Measurements from ENCODE around the gene ZNF346. TPM values are rescaled to one million over a fixed set of nuclear protein-coding genes. Genes with fewer than 3 reads are reported as not detected.

Gene ZNF346
- total and polyA plus RNA-seq, 10 of the 15 experiments (the other 5 are each of a cell fraction or from before 2014, with no cell fraction given) = 6.5 to 30.2 (median 24.0) TPM

DNA sequence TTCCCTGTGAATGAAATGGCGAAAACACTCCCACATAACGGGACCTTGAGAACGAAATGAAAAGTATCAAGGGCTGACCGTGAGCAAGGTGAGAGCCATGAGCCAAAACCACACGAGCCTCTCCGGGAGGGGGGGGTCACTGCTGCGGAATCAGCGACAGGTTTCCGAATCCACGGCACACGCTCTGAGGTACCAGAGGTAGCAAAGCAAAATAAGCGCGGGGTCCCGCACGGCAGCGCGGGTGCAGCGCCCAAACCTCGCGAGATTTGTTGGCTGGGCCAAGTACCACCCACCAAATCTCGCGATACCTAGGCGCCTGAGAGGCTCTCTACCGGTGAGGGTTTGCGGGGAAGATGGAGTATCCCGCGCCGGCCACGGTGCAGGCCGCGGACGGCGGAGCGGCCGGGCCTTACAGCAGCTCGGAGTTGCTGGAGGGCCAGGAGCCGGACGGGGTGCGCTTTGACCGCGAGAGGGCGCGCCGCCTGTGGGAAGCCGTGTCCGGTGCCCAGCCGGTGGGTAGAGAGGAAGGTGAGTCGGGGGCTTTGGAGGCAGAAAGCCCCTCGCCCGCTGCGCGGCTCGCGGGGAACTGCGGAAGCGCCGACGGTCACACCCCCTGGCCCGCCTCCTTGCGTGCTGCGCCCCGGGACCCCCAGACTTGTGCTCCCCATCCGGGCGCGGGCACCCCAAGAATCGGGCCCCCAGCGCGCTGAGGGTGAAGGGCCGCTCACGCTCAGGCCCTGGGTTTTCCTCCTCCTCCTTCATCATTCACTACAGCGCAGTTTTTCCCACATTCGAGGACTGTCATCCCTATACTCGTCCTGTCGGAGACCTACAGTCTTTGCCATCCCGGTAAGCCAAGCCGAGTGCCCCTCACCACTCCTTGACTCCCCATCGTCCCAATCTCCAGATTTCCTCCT, at the start of gene ZNF346 (continued):
- TF ChIP-seq, protein P1, sequence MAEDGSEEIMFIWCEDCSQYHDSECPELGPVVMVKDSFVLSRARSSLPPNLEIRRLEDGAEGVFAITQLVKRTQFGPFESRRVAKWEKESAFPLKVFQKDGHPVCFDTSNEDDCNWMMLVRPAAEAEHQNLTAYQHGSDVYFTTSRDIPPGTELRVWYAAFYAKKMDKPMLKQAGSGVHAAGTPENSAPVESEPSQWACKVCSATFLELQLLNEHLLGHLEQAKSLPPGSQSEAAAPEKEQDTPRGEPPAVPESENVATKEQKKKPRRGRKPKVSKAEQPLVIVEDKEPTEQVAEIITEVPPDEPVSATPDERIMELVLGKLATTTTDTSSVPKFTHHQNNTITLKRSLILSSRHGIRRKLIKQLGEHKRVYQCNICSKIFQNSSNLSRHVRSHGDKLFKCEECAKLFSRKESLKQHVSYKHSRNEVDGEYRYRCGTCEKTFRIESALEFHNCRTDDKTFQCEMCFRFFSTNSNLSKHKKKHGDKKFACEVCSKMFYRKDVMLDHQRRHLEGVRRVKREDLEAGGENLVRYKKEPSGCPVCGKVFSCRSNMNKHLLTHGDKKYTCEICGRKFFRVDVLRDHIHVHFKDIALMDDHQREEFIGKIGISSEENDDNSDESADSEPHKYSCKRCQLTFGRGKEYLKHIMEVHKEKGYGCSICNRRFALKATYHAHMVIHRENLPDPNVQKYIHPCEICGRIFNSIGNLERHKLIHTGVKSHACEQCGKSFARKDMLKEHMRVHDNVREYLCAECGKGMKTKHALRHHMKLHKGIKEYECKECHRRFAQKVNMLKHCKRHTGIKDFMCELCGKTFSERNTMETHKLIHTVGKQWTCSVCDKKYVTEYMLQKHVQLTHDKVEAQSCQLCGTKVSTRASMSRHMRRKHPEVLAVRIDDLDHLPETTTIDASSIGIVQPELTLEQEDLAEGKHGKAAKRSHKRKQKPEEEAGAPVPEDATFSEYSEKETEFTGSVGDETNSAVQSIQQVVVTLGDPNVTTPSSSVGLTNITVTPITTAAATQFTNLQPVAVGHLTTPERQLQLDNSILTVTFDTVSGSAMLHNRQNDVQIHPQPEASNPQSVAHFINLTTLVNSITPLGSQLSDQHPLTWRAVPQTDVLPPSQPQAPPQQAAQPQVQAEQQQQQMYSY (CRISPR knock-in tag; IDR thresholded peaks at IDR 0.05) = no peak
- TF ChIP-seq TCF7 (IDR thresholded peaks at IDR 0.05; ENCODE audit: borderline replicate concordance) = no peak
- TF ChIP-seq, protein P2, sequence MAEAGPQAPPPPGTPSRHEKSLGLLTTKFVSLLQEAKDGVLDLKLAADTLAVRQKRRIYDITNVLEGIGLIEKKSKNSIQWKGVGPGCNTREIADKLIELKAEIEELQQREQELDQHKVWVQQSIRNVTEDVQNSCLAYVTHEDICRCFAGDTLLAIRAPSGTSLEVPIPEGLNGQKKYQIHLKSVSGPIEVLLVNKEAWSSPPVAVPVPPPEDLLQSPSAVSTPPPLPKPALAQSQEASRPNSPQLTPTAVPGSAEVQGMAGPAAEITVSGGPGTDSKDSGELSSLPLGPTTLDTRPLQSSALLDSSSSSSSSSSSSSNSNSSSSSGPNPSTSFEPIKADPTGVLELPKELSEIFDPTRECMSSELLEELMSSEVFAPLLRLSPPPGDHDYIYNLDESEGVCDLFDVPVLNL (IDR thresholded peaks at IDR 0.05; ENCODE audit: low read depth, low read length) = peak; percentile 65
- TF ChIP-seq, protein P3, sequence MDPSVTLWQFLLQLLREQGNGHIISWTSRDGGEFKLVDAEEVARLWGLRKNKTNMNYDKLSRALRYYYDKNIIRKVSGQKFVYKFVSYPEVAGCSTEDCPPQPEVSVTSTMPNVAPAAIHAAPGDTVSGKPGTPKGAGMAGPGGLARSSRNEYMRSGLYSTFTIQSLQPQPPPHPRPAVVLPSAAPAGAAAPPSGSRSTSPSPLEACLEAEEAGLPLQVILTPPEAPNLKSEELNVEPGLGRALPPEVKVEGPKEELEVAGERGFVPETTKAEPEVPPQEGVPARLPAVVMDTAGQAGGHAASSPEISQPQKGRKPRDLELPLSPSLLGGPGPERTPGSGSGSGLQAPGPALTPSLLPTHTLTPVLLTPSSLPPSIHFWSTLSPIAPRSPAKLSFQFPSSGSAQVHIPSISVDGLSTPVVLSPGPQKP (IDR thresholded peaks at IDR 0.05; ENCODE audit: low read depth, low read length) = no peak
- TF ChIP-seq ZZZ3 (IDR thresholded peaks at IDR 0.05; ENCODE audit: control insufficient read depth, insufficient read length, low read depth) = no peak
- TF ChIP-seq BCL11A (IDR thresholded peaks at IDR 0.05; ENCODE audit: low read depth, low read length) = no peak
- TF ChIP-seq, protein P4, sequence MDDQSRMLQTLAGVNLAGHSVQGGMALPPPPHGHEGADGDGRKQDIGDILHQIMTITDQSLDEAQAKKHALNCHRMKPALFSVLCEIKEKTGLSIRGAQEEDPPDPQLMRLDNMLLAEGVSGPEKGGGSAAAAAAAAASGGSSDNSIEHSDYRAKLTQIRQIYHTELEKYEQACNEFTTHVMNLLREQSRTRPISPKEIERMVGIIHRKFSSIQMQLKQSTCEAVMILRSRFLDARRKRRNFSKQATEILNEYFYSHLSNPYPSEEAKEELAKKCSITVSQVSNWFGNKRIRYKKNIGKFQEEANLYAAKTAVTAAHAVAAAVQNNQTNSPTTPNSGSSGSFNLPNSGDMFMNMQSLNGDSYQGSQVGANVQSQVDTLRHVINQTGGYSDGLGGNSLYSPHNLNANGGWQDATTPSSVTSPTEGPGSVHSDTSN (IDR thresholded peaks at IDR 0.05; ENCODE audit: insufficient replicate concordance, low read depth, low read length) = no peak
- TF ChIP-seq, protein P5, sequence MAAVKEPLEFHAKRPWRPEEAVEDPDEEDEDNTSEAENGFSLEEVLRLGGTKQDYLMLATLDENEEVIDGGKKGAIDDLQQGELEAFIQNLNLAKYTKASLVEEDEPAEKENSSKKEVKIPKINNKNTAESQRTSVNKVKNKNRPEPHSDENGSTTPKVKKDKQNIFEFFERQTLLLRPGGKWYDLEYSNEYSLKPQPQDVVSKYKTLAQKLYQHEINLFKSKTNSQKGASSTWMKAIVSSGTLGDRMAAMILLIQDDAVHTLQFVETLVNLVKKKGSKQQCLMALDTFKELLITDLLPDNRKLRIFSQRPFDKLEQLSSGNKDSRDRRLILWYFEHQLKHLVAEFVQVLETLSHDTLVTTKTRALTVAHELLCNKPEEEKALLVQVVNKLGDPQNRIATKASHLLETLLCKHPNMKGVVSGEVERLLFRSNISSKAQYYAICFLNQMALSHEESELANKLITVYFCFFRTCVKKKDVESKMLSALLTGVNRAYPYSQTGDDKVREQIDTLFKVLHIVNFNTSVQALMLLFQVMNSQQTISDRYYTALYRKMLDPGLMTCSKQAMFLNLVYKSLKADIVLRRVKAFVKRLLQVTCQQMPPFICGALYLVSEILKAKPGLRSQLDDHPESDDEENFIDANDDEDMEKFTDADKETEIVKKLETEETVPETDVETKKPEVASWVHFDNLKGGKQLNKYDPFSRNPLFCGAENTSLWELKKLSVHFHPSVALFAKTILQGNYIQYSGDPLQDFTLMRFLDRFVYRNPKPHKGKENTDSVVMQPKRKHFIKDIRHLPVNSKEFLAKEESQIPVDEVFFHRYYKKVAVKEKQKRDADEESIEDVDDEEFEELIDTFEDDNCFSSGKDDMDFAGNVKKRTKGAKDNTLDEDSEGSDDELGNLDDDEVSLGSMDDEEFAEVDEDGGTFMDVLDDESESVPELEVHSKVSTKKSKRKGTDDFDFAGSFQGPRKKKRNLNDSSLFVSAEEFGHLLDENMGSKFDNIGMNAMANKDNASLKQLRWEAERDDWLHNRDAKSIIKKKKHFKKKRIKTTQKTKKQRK (IDR thresholded peaks at IDR 0.05; ENCODE audit: low read depth, low read length) = no peak
- no peak for TF ChIP-seq STAT3 (IDR thresholded peaks at IDR 0.05; ENCODE audit: low read depth, low read length)
- no peak for TF ChIP-seq RAD21 (IDR thresholded peaks at IDR 0.05; ENCODE audit: insufficient read depth, low read depth, low read length)
- TF ChIP-seq SREBF2 (IDR thresholded peaks at IDR 0.05; ENCODE audit: low read length) = no peak
- TF ChIP-seq, protein P6, sequence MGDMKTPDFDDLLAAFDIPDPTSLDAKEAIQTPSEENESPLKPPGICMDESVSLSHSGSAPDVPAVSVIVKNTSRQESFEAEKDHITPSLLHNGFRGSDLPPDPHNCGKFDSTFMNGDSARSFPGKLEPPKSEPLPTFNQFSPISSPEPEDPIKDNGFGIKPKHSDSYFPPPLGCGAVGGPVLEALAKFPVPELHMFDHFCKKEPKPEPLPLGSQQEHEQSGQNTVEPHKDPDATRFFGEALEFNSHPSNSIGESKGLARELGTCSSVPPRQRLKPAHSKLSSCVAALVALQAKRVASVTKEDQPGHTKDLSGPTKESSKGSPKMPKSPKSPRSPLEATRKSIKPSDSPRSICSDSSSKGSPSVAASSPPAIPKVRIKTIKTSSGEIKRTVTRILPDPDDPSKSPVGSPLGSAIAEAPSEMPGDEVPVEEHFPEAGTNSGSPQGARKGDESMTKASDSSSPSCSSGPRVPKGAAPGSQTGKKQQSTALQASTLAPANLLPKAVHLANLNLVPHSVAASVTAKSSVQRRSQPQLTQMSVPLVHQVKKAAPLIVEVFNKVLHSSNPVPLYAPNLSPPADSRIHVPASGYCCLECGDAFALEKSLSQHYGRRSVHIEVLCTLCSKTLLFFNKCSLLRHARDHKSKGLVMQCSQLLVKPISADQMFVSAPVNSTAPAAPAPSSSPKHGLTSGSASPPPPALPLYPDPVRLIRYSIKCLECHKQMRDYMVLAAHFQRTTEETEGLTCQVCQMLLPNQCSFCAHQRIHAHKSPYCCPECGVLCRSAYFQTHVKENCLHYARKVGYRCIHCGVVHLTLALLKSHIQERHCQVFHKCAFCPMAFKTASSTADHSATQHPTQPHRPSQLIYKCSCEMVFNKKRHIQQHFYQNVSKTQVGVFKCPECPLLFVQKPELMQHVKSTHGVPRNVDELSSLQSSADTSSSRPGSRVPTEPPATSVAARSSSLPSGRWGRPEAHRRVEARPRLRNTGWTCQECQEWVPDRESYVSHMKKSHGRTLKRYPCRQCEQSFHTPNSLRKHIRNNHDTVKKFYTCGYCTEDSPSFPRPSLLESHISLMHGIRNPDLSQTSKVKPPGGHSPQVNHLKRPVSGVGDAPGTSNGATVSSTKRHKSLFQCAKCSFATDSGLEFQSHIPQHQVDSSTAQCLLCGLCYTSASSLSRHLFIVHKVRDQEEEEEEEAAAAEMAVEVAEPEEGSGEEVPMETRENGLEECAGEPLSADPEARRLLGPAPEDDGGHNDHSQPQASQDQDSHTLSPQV (IDR thresholded peaks at IDR 0.05) = no peak
- peak; percentile 70; the same call in 1 of the 2 replicates for TF ChIP-seq PML (IDR thresholded peaks at IDR 0.05; ENCODE audit: low read length)
